ENCODE data around the gene SNAI1.
A peak's percentile ranks its signal among the peaks of the same experiment; 100 is the strongest.

The SNAI1 gene

GRCh38 chr20:50015636-50015992 lies 32.8 kb downstream of the SNAI1 start:
- no peak for DNase-seq
- H3K27me3 Mint-ChIP-seq (ENCODE audit: low read depth, poor library complexity): peaks cover 4% of the 10 kb centered on the region
- H3K4me1 Mint-ChIP-seq: peaks cover 54% of the 10 kb centered on the region
- no peak overlapping the region for H3K27ac Mint-ChIP-seq
- no peaks in the 10 kb centered on the region for H3K9me3 Mint-ChIP-seq
- no peaks in the 10 kb centered on the region for H3K36me3 Mint-ChIP-seq (ENCODE audit: low read depth)
- TF ChIP-seq CTCF (IDR thresholded peaks at IDR 0.05): no peak
- H3K4me3 Mint-ChIP-seq: no peak overlapping the region

- Mint-ChIP-seq H3K9me3 (no peaks in the 10 kb centered on the region), H3K4me3 (no peak overlapping the region), H3K4me1 (peaks cover 51% of the 10 kb centered on the region), H3K27me3 (ENCODE audit: low read depth, poor library complexity) (peaks cover 4% of the 10 kb centered on the region), H3K36me3 (ENCODE audit: low read depth) (no peaks in the 10 kb centered on the region), H3K27ac (peak overlapping the region; percentile 78)
- no peak for TF ChIP-seq CTCF (IDR thresholded peaks at IDR 0.05)
- DNase-seq: peak; percentile 61
Observed at GRCh38 chr20:50015993-50016770, 33.4 kb downstream of the SNAI1 start.

- Mint-ChIP-seq H3K9me3 (no peaks in the 10 kb centered on the region), H3K27me3 (ENCODE audit: low read depth, poor library complexity) (peaks cover 4% of the 10 kb centered on the region), H3K4me1 (peaks cover 49% of the 10 kb centered on the region), H3K4me3 (no peak overlapping the region), H3K36me3 (ENCODE audit: low read depth) (no peaks in the 10 kb centered on the region), H3K27ac (no peak overlapping the region)
- TF ChIP-seq CTCF (IDR thresholded peaks at IDR 0.05): no peak
- DNase-seq: no peak
Observed at GRCh38 chr20:50017160-50017559, 34.4 kb downstream of the SNAI1 start.

- TF ChIP-seq CTCF (IDR thresholded peaks at IDR 0.05): no peak
- DNase-seq: no peak
- no peaks in the 10 kb centered on the region for H3K9me3 Mint-ChIP-seq
- peaks cover 43% of the 10 kb centered on the region for H3K4me1 Mint-ChIP-seq
- H3K27me3 Mint-ChIP-seq (ENCODE audit: low read depth, poor library complexity): peaks cover 4% of the 10 kb centered on the region
- H3K4me3 Mint-ChIP-seq: no peak overlapping the region
- no peak overlapping the region for H3K27ac Mint-ChIP-seq
- H3K36me3 Mint-ChIP-seq (ENCODE audit: low read depth): no peaks in the 10 kb centered on the region
Observed at GRCh38 chr20:50017576-50018248, 34.9 kb downstream of the SNAI1 start.

GRCh38 chr20:50019466-50020256 lies 36.9 kb downstream of the SNAI1 start:
- H3K36me3 Mint-ChIP-seq (ENCODE audit: low read depth): no peaks in the 10 kb centered on the region
- H3K27me3 Mint-ChIP-seq (ENCODE audit: low read depth, poor library complexity): peaks cover 4% of the 10 kb centered on the region
- no peak for DNase-seq
- H3K4me1 Mint-ChIP-seq: peaks cover 34% of the 10 kb centered on the region
- H3K9me3 Mint-ChIP-seq: no peaks in the 10 kb centered on the region
- no peak overlapping the region for H3K4me3 Mint-ChIP-seq
- H3K27ac Mint-ChIP-seq: no peak overlapping the region
- no peak for TF ChIP-seq CTCF (IDR thresholded peaks at IDR 0.05)
